SK-N-SH treated with all-trans-retinoic acid at 6 μM for 48 hours (cell line): ENCODE measurements around the gene SPATA46.

Experiments
- ATAC-seq: fragments of 200-7000 bp; cut with Tn5 transposase; 3 replicates; pipeline ENCODE4 v1.9.1; 2020; ENCODE audit warnings: mild to moderate bottlenecking, moderate library complexity
- CSRNP3 ChIP-seq: fragments of 250-450 bp; sonication (Bioruptor Pico); IDR thresholded peaks from 2 replicates; pipeline ENCODE4 v1.5.1; 2021; ENCODE audit warnings: mild to moderate bottlenecking, moderate library complexity
- GLIS3 ChIP-seq: fragments of 250-450 bp; sonication (Bioruptor Pico); IDR thresholded peaks from 2 replicates; pipeline ENCODE4 v1.5.0; 2020; ENCODE audit warnings: mild to moderate bottlenecking, moderate library complexity
- PATZ1 ChIP-seq: fragments of 250-450 bp; sonication (Bioruptor Pico); IDR thresholded peaks from 2 replicates; pipeline ENCODE4 v1.8.0; 2020; ENCODE audit warnings: mild to moderate bottlenecking, moderate library complexity, borderline replicate concordance
- POU6F1 ChIP-seq: fragments of 250-450 bp; sonication (Bioruptor Pico); IDR thresholded peaks from 2 replicates; pipeline ENCODE4 v1.8.0; 2021; ENCODE audit warnings: low read depth, mild to moderate bottlenecking, moderate library complexity, borderline replicate concordance
- RARB ChIP-seq: fragments of 250-450 bp; sonication (Bioruptor Pico); IDR thresholded peaks from 2 replicates; pipeline ENCODE4 v1.8.0; 2021; ENCODE audit warnings: mild to moderate bottlenecking, moderate library complexity
- TOX ChIP-seq: fragments of 250-450 bp; sonication (Bioruptor Pico); IDR thresholded peaks from 2 replicates; pipeline ENCODE4 v1.8.0; 2021; ENCODE audit warnings: mild to moderate bottlenecking, moderate library complexity, borderline replicate concordance
- TSHZ2 ChIP-seq: fragments of 250-450 bp; sonication (Bioruptor Pico); IDR thresholded peaks from 2 replicates; pipeline ENCODE4 v1.5.0; 2020; ENCODE audit warnings: mild to moderate bottlenecking, moderate library complexity
- ZC3H10 ChIP-seq: fragments of 250-450 bp; sonication (Bioruptor Pico); IDR thresholded peaks from 2 replicates; pipeline ENCODE4 v1.5.1; 2021; ENCODE audit warnings: mild to moderate bottlenecking, moderate library complexity
- ZNF565 ChIP-seq: fragments of 450-650 bp; formaldehyde crosslinking; conservative IDR thresholded peaks from 2 replicates; pipeline ENCODE4 v1.5.0; 2020; ENCODE audit warnings: low read depth, mild to moderate bottlenecking, moderate library complexity
- ZNF70 ChIP-seq: fragments of 450-650 bp; formaldehyde crosslinking; IDR thresholded peaks from 2 replicates; pipeline ENCODE4 v1.5.0; 2020; ENCODE audit warnings: mild to moderate bottlenecking, moderate library complexity

Gene SPATA46

GRCh38 chr1:162359523-162360236 is 17.0 kb downstream of the SPATA46 start (continued):
- no peak for TF ChIP-seq TSHZ2 (CRISPR knock-in tag)
- TF ChIP-seq TOX (CRISPR knock-in tag): no peak

- no peak for ATAC-seq
- TF ChIP-seq CSRNP3 (CRISPR knock-in tag): no peak
- no peak for TF ChIP-seq TSHZ2 (CRISPR knock-in tag)
- no peak for TF ChIP-seq POU6F1 (CRISPR knock-in tag)
- TF ChIP-seq PATZ1 (CRISPR knock-in tag): no peak
- TF ChIP-seq ZNF565 (CRISPR knock-in tag): no peak
- TF ChIP-seq GLIS3 (CRISPR knock-in tag): no peak
- TF ChIP-seq ZC3H10 (CRISPR knock-in tag): no peak
- no peak for TF ChIP-seq ZNF70 (CRISPR knock-in tag)
Observed at GRCh38 chr1:162358928-162359327, 17.7 kb downstream of the SPATA46 start.

- no peak for TF ChIP-seq RARB
- ATAC-seq: peak; percentile 85
Observed at GRCh38 chr1:162357681-162358266, 18.9 kb downstream of the SPATA46 start.

- no peak for ATAC-seq
Observed at GRCh38 chr1:162353702-162354101, 23.0 kb downstream of the SPATA46 start.

More at GRCh38 chr1:162353702-162354101, 23.0 kb downstream of the SPATA46 start:
- TF ChIP-seq ZNF70 (CRISPR knock-in tag): no peak
- no peak for TF ChIP-seq PATZ1 (CRISPR knock-in tag)
